HG03159 (cell line): ENCODE data around the gene MYO3B.
"Not testable (repeated sequence)": the region's sequence is repeated elsewhere in the genome, so short reads cannot be mapped to it uniquely, and the experiment has no call there.

Source experiments
- ATAC-seq: cut with Tn5 transposase; IDR thresholded peaks from one replicate; pipeline ENCODE4 v1.9.1; 2021; ENCODE audit warnings: mild to moderate bottlenecking, moderate library complexity; ENCODE audit not compliant: unreplicated experiment

Gene MYO3B

DNA sequence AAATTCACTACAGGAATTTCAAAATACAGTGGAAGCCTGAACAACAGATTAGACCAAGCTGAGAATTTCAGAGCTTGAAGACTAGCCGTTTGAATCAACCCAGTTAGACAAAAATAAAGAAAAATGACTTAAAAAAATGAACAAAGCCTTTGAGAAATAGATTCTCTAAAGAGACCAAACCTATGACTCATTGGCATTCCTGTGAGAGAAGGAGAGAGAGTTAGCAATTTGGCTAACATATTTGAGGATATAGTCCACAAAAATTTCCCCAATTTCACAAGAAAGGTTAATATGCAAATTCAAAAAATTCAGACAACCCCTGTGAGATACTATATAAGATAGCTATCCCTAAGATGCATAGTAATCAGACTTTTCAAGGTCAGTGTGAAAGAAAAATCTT is 78.0 kb downstream of the MYO3B start:
- ATAC-seq = no peak

DNA sequence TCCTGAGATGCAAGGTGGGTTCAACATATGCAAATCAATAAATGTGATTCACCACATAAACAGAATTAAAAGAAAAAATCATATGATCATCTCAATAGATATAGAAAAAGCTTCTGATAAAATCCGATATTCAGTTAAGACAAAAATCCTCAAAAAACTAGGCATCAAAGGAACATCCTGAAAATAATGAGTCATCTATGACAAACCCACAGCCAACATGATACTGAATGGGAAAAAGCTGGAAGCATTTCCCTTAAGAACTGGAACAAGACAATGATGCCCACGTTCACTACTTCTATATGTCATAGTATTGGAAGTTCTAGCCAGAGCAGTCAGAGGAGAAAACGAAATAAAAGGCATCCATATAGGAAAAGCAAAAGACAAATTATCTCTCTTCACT is 80.4 kb downstream of the MYO3B start:
- ATAC-seq = no peak

DNA sequence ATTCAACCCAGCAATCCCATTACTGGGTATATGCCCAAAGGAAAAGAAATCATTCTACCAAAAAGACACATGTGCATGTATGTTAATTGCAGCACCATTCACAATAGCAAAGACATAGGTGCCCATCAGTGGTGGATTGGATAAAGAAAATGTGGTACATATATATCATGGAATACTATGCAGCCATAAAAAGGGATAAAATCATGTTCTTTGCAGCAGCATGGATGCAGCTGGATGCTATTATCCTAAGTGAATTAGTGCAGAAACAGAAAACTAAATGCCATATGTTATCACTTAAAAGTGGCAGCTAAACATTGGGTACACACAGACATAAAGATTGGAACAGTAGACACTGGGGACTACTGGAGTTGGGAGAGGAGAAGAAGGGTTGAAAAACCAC is 82.2 kb downstream of the MYO3B start:
- no peak for ATAC-seq

DNA sequence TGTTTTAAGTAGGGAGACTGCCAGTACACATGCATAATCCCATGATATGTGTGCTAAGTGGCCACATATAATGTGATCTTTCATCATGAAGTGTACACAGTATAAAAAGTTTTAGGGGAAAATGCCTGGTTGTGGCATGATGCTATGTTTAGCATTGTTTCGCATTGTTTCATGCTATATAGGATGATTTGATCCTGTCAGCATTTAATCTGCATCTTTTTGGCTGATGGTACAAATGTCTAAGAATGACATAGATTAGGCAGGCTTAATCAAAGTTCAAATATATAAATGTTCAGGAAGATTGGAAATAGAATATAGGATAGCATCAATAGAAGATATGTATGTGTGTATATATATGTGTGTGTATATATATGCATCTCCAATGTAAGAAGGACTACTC is 83.6 kb downstream of the MYO3B start:
- no peak for ATAC-seq

DNA sequence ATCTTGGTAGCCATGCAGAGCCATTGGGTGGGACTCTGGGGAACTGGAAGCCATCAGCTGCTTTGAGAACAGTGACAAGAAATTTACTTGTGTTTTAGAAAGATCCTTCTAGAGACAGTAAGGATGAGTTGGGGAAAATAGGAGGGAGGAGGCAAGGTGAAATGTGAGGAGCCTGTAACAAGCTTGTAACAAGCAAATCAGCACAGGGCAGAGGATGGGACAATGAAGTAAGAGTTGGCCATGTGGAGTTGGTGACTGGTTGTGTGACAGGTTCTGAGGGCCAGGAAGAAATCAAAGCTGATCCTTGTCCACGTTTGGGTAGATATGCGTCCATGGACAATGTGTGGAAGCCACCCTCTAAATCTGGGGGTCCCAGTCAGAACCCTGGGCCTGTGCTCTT is 84.4 kb downstream of the MYO3B start:
- ATAC-seq = no peak

DNA sequence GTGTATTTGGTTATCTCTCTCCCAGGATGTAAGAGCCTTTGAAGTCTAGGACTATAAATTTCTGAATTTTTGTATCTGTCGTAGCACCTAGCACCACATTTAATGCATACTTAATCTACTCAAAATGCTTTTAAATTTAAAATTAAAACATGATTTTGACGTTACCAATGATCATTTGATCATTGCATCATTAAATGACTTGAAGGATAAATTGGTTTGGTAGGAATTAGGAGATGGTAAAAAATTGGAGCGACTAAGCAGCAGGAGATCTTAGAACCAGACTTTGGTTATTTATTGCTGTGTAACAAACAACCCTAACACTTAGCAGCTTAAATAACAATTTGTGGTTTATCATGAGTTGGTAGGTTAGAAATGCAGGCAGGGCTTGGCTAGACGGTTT is 84.9 kb downstream of the MYO3B start:
- no peak for ATAC-seq

DNA sequence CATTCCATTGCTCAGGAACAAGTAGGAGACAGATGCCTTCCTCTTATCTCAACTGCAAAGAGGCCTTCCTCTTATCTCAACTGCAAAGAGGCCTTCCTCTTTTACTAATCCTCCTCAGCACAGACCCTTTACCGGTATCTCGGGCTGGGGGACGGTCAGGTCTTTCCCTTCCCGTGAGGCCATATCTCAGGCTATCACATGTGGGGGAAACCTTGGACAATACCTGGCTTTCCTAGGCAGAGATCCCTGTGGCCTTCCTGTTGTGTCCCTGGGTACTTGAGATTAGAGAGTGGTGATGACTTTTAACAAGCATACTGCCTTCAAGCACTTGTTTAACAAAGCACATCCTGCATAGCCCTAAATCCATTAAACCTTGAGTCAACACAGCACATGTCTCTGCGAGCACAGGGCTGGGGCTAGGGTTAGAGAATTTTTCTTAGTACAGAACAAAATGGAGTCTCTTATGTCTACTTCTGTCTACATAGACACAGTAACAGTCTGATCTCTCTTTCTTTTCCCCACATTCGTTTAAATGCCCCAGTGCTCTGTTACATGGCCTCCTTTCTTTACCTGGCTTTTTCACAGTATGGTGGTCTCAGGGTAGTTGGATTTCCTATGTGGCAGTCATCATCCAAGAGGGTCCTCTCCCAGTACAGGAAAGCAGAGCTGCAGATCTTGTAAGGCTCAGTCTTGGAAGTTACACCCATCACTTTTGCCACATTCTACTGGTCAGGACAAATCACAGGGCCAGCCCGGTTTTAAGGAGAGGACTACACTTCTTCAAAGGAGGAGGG is 86.0 kb downstream of the MYO3B start:
- not testable (repeated sequence) for ATAC-seq

DNA sequence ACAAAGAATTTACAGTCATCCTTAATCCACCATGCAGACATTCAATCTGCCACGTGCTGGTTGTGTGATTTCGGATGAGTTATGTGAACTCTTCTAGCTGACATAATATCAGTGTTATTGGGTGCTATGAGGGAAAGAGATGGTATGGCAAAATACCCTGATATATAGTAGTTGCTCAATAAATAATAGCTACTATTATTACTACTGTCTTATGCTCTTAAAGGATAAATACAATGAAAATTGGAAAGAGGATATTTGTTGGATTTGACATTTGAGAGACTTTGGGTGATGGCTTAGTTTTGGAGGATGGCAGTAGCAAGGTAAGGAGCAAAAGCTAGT is 86.5 kb downstream of the MYO3B start:
- ATAC-seq = no peak

DNA sequence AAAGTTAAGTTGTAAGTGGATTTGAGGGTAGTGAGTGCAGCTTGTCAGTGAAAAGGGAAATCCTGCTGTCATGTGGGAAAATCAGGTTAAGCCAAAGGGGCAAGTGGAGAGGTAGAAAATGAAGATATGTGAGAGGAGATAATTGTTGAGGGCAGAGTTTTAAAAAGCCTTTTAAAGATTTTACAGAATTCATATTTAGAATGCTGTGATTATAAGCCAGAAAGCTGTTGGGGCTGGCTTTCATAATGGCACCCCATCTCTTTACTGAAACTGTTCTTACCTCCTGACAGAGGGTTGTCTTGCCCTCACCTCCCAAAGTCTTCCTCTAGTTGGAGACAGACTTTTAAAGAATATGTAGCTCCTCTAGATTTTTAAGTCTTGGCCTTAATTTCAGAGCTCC is 86.9 kb downstream of the MYO3B start:
- ATAC-seq = no peak

DNA sequence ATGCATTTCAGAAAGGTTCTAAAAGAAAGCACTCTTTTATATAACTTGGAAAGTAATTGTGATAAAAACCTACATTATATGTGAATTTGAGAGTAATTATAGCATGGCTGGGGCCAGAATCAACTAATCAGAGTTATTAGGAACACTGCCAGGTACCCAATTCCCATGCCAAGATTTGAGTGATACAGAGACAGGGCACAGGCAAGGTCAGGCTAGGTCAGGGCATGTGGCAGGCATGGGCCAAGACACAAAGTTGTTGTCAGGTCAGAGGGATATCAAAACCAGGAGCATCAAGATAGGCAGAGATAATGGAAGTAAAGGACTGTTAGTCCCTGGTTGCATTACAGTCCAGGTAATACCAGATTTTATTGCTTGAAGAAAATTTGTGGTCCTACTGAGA is 87.4 kb downstream of the MYO3B start:
- ATAC-seq = no peak

DNA sequence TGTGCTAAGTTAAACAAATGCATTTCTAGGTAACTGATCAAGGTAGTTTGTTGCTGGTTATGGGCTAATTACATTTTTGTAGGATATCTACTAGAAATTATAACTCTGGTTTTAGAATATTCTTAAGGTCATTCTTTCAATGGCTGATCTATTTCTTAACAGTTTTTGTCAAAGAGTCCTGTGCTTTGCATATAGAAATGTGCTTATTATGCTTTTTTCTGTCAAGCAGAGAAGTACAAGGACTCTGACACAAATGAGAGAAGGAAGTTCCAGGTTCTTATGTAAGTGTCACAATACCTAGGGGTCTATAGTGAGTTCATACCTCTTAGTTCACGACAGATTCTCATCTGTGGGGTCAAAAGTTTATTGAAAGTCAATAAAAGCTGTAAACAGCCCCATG is 88.4 kb downstream of the MYO3B start:
- no peak for ATAC-seq

DNA sequence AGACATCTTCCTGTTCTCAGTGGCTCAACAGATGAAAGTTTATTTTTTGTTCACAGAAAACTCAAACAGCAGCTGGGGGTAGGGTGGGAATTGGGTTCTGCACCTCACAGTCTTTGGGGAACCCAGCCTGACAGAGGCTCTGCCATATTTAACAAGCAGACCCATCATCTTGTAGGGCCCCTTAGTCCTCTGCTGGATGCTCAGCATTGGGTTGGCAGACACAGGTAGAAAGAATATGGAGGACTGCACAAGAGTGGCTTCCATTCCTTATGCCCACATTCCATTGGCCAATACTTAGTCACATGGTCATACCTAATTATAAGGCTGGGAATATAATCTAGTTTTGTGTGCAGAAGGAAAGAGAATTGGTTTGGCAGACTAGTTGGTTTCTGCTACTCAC is 89.1 kb downstream of the MYO3B start:
- ATAC-seq = no peak

DNA sequence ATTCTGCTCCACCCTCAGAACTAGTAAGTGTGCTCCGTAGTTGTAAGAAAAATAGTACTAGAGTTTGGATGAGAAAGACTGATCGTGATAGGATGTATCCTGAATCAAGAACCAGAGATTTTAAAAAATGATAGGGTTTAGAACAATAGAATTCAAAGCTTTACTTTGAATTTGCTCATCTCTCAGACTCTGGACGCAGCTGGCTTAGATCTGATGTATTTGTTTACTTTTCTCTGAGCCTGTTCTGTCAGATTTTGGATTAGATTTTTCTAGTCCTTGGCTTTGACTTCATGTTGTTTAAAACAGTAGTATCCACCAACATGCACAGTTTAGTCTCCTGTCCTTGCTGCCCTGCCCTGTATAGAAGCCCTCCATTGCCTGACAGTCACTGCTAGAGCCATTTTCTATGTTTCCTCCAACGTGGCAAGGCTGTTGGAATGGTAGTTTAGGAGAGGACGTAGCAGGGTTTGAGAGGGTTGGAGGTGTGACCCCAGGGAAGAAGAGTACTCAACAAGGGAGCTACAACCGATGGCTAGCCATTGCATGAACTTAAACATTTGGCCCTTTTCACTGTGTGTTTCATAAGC is 92.4 kb downstream of the MYO3B start:
- no peak for ATAC-seq

DNA sequence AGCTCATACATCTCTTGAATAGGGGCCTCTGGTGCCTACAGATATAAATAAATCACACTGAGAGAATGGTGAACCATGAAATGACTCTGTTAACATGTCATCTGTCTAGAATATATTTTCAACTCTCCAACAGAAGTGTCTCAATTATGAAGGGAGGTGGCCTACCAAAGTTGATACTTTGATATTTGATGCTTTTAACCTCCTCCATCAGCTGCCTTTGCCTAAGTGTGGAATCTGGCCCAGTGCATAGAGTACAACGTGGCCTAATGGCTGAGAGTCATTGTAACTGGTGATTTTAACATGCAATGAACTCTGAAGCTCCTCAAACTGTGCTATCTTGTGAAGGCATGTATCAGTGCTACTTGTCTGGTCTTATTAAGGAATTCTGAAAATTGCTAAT is 93.4 kb downstream of the MYO3B start:
- no peak for ATAC-seq

DNA sequence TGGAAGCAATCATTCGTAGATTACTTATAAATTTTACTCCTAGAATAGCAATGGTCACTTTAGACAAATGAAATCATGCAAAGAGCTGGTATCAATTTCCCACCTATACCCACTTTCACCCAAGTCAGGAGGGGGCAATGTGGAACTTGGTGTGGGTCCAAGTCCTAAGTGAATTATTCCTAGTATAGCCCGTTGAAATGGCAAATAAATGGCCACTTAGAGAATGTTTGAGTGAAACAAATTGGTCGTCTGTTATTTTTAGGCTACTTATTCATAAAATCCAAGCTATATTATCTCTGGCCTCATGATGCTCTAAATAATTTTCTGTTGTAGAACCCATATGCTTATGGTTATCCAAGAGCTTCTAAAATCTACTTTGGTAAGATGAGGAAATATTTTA is 98.1 kb downstream of the MYO3B start:
- ATAC-seq = no peak

DNA sequence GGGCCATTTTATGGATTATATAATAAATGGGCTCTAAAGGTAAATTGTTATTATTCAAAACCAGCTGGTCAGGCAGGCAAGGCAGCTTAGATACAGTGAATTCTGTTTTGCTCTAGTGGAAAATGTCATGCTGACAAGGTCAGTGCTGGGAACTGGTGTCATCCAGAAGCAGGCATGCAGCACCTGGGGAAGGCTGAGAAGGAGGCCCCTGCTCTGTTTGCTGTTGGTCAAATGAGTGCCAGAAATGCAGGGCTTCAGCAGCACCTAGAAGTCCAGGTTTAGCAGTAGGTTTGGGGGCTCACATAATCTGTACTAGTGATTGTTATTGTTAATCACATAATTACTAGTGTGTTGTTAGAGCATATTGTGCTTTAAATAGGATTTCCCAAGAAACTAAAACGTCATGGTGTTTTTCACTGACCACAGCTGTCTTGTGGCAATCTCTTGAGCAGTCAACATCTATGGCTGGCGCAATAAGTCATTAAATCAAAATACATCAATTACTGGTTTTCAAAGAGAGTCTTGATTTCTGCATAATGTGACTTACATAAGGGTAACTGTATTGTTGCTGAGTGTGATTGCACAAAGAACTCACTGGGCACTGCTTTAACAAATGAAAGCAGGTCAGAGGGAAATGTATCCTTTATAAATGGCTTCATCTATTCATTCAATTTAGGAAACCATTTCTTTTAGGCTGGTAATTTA is 99.1 kb downstream of the MYO3B start:
- ATAC-seq = no peak

DNA sequence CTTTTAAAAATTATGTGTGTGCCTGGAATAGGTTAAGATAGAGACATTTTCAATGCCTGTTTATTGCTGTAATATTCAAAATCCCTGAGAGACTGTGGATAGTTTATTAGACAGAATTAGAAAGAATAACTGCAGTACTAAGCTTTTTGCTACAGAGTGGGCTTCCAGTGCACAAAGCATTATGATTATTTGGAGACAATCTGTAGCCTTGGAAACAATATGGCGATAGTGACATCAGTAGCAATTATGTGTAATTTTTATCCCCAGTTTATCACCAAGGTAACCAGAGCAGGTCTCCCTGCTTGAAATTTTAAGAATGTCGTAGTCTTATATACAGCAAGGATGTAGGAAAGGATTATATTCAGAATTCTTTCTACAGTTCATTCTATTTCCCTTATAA is 100.0 kb downstream of the MYO3B start:
- ATAC-seq = no peak

DNA sequence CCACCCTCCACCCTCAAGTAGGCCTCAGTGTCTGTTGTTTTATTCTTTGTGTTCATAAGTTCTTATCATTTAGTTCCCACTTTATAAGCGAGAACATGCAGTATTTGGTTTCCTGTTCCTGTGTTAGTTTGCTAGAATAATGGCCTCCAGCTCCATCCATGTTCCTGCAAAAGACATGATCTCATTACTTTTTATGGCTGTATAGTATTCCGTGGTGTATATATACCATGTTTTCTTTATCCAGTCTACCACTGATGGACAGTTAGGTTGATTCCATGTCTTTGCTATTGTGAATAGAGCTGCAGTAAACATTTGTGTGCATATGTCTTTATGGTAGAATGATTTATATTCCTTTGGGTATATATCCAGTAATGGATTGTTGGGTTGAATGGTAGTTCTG is 101.7 kb downstream of the MYO3B start:
- not testable (repeated sequence) for ATAC-seq

DNA sequence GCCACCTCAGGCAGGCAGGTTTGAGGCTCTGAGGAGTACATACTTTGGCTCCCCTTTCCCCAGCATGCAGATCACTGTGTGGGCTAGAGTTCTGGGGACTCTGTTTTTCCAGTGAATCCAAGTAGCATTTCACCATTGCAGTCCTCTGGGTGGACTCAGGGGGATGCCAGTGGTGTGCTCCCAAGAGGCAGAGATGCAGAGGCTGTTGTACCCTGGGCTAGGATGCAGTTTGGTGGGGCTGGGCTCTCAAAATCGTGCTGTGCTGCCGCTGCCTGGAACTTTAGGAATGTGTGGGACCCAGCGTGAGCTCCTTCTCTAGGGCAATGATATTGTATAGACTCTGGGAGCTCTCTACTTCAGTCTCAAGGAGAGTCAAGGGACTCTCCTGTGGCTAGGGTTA is 104.9 kb downstream of the MYO3B start:
- no peak for ATAC-seq

DNA sequence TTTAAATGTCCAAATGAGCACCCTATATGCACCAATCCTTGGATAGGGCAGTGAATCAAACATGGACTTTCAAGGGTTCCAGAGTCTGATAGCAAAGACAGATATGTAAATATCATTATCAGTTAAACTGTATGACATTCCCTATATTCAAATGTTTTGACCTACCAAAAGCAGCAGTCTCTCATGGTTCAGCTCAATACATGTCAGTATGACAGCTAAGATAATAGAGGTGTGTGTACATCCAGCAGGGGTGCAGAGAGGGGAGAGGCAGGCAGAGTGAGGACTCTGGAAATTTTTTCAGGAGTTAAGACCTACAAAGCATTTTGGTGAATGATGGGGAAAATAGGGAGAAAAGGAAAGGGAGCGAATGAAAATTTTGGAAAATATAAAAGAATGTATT is 106.3 kb downstream of the MYO3B start:
- no peak for ATAC-seq

DNA sequence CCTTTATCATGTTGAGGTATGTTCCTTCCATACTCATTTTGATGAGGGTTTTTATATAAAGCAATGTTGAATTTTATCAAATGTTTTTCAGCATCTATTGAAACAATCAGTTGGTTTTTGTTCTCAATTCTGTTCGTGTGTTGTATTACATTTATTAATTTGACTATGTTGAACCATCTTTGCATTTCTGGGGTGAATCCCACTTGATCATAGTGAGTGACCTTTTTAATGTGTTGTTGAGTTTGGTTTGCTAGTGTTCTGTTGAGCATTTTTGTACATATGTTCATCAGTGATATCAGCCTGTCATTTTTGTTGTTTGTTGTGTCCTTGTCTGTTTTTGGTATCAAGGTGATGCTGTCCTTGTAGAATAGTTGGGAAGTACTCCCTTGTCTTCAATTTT is 110.9 kb downstream of the MYO3B start:
- ATAC-seq = no peak

DNA sequence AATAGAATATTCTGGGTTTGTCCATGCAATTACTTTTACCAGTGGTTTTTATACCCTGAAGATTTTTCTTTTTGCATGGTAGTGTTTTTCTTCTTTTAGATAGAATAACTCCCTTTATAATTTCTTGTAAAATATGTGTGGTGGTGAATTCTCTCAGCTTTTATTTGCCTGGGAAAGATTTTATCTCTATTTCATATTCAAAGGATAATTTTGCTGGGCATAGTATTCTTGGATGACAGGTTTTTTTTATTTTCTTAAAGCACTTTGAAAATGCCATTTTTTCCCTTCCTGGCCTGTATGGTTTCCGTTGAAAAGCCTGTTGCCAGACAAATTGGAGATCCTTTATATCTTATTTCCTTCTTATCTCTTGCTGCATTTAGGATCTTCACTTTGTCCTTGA is 113.5 kb downstream of the MYO3B start:
- ATAC-seq = no peak
